ENCODE results near the gene EXOC3L4.

The EXOC3L4 gene

GRCh38 chr14:103129301-103130016 is 34.9 kb downstream of the EXOC3L4 start:
- H3K27ac ChIP-seq, result peak overlapping the region; percentile 62
- no peak for DNase-seq (ENCODE audit: low read depth, low spot score)

DNA sequence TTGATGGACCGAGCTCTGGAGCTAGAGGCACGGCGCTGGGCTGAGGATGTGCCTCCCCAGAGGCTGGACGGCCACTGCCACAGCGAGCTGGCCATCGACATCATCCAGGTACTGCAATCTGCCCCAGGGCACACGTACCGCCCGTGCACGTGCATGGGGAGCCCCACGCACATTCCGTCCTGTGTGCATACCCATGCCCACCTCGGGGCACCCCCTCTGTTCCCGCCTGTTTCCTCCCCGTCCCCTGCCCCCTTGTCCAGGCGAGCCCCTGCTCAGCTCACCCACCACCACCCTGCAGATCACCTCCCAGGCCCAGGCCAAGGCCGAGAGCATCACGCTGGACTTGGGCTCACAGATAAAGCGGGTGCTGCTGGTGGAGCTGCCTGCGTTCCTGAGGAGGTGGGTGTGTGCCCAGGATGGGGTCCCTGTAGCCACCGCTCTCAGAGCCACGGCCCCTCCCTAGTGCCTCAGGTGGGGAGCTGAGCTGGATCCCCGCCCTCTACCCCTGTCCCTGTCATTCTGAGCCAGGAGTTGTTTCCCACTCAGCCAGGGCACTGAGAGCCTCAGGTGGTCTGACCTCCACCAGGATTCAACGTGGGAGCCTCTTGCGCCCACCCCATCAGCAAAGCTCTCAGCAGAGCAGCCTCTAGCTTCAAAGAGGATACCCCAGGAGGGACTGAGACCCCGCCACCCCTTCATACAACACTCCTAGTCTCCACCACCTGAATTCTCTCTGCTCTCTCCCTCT is 35.7 kb downstream of the EXOC3L4 start:
- DNase-seq (ENCODE audit: low read depth, low spot score), result no peak
- H3K27ac ChIP-seq, result peak overlapping the region; percentile 62

GRCh38 chr14:103130965-103131364 is 36.4 kb downstream of the EXOC3L4 start:
- peak overlapping the region; percentile 62 for H3K27ac ChIP-seq
- DNase-seq (ENCODE audit: low read depth, low spot score), result no peak

GRCh38 chr14:103131580-103131979 is 37.1 kb downstream of the EXOC3L4 start:
- H3K27ac ChIP-seq, result peak overlapping the region; percentile 62
- DNase-seq (ENCODE audit: low read depth, low spot score), result no peak

- DNase-seq (ENCODE audit: low read depth, low spot score), result no peak
- no peak overlapping the region for H3K27ac ChIP-seq
These were observed 38.1 kb downstream of the EXOC3L4 start for GRCh38 chr14:103132381-103133209.

DNA sequence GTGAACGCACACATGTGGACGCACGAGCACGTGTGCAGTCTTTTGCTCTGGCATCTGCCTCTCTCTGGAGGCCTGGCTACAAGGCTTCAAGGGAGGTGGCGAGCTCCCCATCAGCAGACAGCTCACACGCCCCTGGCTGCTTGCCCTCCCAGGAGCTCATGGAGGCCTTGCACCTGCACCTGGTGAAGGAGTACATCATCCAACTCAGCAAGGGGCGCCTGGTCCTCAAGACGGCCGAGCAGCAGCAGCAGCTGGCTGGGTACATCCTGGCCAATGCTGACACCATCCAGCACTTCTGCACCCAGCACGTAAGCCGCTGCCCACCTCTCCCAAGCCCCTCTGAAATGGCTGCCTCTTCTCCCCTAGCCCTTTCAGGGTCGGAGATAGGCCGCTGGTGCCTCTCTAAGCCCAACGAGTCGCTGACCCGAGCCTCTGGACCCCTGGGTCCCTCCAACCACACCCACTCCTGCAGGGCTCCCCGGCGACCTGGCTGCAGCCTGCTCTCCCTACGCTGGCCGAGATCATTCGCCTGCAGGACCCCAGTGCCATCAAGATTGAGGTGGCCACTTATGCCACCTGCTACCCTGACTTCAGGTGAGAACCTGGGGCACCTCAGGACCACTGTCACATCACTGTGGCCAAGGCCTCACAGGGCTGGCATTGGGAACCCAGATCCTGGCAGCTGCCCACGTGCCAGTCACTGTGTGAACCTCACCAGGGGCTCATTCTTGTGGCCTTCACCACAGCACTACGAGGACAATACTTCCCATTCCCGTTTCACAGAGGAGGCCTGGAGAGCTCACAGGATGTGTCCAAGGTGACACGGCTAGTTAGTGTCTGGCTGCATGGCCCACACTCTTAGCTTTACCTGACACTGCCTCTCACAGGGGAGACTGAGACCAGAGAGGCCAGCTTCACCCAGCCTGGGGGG is 39.0 kb downstream of the EXOC3L4 start:
- no peak for DNase-seq (ENCODE audit: low read depth, low spot score)
- no peak overlapping the region for H3K27ac ChIP-seq

GRCh38 chr14:103134405-103134804 is 39.9 kb downstream of the EXOC3L4 start:
- no peak overlapping the region for H3K27ac ChIP-seq
- DNase-seq (ENCODE audit: low read depth, low spot score), result no peak

GRCh38 chr14:103134919-103135318 is 40.4 kb downstream of the EXOC3L4 start:
- DNase-seq (ENCODE audit: low read depth, low spot score), result no peak
- no peak overlapping the region for H3K27ac ChIP-seq

GRCh38 chr14:103135333-103136260 is 41.1 kb downstream of the EXOC3L4 start:
- no peak for DNase-seq (ENCODE audit: low read depth, low spot score)
- peak overlapping the region; percentile 82 for H3K27ac ChIP-seq

GRCh38 chr14:103136388-103137271 is 42.1 kb downstream of the EXOC3L4 start:
- H3K27ac ChIP-seq, result peak overlapping the region; percentile 82
- no peak for DNase-seq (ENCODE audit: low read depth, low spot score)

GRCh38 chr14:103137689-103138300 is 43.3 kb downstream of the EXOC3L4 start:
- H3K27ac ChIP-seq, result peak overlapping the region; percentile 82
- no peak for DNase-seq (ENCODE audit: low read depth, low spot score)

- no peak overlapping the region for H3K27ac ChIP-seq
- DNase-seq (ENCODE audit: low read depth, low spot score), result no peak
These were observed 44.0 kb downstream of the EXOC3L4 start for GRCh38 chr14:103138301-103139131.

DNA sequence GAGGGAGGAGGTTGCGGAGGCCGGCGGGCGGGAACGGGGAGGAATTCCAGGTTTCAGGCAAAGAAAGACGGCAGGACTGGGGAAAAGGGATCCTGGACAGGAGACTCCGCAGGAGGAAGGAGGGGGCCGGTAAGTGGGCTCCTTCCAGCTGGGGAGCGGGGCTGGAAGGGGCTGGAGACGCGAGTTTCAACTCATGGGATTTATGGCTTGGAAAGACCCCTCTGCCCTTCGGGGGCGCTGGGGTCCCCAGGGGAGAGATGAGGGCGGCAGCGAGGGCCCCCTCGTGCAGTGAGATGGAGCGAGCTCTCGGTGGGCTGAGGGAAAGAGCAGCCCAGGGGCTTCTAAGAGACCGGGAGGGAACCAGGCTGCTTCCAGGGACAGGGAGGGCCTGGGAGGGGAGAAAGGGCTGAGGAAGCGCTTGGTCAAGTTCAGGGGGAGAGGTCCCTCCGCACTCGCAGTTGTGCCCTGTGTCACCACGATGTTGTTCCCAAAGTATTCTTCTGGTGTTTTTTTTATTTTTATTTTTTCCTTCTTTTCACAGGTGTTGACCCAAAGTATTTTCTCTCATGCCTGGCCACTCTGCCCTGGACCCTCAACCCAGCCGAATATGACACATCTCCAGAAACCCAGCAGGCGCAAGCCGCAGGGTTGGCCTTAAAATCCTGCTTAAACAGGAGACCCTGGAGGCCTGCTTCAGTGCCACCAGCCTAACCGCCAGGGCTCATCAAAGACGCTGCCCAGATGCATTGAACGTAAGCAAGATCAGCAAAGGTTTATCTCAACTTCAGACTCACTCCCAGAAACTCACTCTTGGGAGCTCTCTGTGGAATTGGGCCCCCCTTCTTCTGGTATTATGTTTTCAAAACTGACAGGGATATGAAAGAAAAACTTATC is 44.9 kb downstream of the EXOC3L4 start:
- no peak for DNase-seq (ENCODE audit: low read depth, low spot score)
- no peak overlapping the region for H3K27ac ChIP-seq

DNA sequence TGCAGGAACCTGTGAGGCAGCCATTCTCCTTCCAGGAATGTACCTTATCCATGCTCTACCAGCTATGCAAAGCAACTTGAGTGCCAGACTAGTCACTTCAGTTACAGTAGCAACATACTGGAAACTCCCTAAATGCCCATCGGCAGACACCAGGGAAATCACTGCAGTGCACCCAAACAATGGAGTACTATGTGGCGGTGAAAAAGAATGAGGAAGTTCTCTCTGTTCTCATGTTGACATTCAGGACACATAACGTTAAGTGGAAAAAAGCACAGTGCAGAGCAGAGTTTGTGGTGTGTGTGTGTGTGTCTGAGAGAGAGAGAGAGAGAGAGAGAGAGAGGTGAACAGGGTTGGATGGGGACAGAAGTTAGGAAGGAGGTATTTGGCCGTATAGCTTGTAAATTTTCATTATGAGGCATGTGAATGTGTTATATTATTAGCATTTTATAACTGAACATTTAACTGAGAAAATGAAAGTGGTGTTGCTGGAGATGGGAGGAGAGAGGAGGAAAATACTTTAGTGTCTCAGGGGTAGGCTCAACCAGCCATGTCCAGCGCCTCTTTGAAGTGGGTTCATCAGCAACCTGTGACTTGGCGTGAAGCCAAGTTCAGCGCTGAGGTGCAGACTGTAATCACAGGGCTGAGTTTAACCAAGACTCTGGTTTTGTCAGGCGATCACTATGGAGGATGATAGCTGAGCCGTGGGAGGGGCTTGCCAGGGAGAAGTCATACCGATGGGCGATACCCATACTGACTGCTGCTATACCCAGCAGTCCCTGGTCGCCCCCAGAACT is 46.0 kb downstream of the EXOC3L4 start:
- H3K27ac ChIP-seq, result no peak overlapping the region
- no peak for DNase-seq (ENCODE audit: low read depth, low spot score)
